Muscle layer of colon (tissue), 2 donors: ENCODE measurements around the gene RAET1E.
"Not testable (repeated sequence)": the region's sequence is repeated elsewhere in the genome, so short reads cannot be mapped to it uniquely, and the experiment has no call there.

ENCODE experiments used
- H3K27ac ChIP-seq: one replicate; pipeline ENCODE4 v1.7.0; 2013; ENCODE audit warnings: low read depth, mild to moderate bottlenecking, low read length, moderate library complexity
- H3K27me3 ChIP-seq, 2 donors: one replicate each; pipeline ENCODE4 v1.7.0; 2013; ENCODE audit warnings: low read length in 2 of 2, mild to moderate bottlenecking in 2 of 2; ENCODE audit not compliant: insufficient read depth in 2 of 2, control insufficient read depth in 1 of 2
- H3K36me3 ChIP-seq: one replicate; pipeline ENCODE4 v1.7.0; 2013; ENCODE audit warnings: mild to moderate bottlenecking, low read length; ENCODE audit not compliant: insufficient read depth
- H3K4me1 ChIP-seq: one replicate; pipeline ENCODE4 v1.7.0; 2013; ENCODE audit warnings: mild to moderate bottlenecking, low read length; ENCODE audit not compliant: insufficient read depth
- H3K4me3 ChIP-seq, 2 donors: one replicate each; pipeline ENCODE4 v1.7.0; 2013; ENCODE audit warnings: low read length in 2 of 2, low read depth in 1 of 2, mild to moderate bottlenecking in 1 of 2, moderate library complexity in 1 of 2
- H3K9ac ChIP-seq: one replicate; pipeline ENCODE4 v1.7.0; 2013; ENCODE audit warnings: low read length
- H3K9me3 ChIP-seq: one replicate; pipeline ENCODE4 v1.7.0; 2013; ENCODE audit warnings: mild to moderate bottlenecking, low read length
- donor health status: abdominal sarcoma.
- donor health status: Adenocarcinoma of cecum.

Gene RAET1E

GRCh38 chr6:149918151-149918905, 20.4 kb upstream of the RAET1E start:
- peaks cover 5% of the 10 kb centered on the region for H3K4me1 ChIP-seq

GRCh38 chr6:149917679-149918078, 19.8 kb upstream of the RAET1E start:
- Histone ChIP-seq H3K36me3 (no peaks in the 10 kb centered on the region), H3K4me3 (no peak overlapping the region), H3K27ac (no peak overlapping the region), H3K9ac (no peak overlapping the region), H3K27me3 (peaks cover 0 to 5% of the 10 kb centered on the region in 2 donors), H3K9me3 (no peaks in the 10 kb centered on the region), H3K4me1 (peaks cover 5% of the 10 kb centered on the region)

More at GRCh38 chr6:149918151-149918905, 20.4 kb upstream of the RAET1E start:
- Histone ChIP-seq H3K27me3 (peaks cover 0 to 8% of the 10 kb centered on the region in 2 donors), H3K9me3 (no peaks in the 10 kb centered on the region), H3K9ac (no peak overlapping the region), H3K4me3 (no peak overlapping the region), H3K27ac (no peak overlapping the region), H3K36me3 (no peaks in the 10 kb centered on the region)

DNA sequence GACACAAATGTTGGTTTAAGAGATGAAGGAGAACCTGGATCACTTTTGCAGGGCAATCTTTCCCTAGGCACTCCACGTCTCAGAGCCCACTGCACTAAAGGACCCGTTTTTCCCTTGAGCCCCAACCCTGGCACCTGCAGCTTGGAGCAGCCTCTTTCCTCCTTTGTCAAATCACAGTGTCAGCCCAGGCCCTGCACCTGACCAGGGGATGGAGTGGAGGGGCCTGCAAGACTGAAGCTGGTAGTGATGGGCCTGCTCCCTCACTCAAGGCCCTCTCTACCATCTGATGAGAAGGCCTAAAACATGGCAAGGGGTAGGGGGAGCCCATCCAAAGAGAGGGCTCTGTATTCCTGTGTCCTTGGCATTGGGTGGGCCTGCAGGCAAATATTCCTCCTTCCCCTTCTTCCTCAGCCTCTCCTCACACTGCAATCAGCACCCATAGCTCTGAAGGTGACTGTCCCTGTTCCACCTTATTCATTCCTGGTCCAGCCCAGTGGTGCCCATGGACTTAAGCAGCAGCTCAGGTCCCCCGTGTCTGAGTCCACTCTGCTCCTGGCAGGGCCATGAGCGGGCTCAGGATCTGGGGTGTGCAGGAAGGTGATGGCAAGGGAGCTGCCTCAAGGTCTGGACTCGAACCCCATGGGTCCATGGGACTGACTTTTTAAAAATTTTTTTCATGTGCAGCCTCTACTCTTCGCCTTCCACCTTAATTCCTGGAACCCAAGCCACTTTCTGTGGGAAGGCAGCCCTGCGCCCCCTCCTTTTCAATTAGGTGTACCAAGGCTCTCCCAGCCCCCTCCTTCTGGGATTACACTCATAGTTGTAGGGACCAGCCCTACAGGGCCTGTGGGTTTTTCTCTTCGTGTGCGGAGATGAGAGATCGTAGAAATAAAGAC, 18.3 kb upstream of the RAET1E start:
- Histone ChIP-seq H3K27me3 (no peaks in the 10 kb centered on the region), H3K27ac (no peak overlapping the region), H3K4me3 (no peak overlapping the region), H3K9ac (no peak overlapping the region), H3K9me3 (no peaks in the 10 kb centered on the region), H3K4me1 (no peaks in the 10 kb centered on the region), H3K36me3 (no peaks in the 10 kb centered on the region)

- Histone ChIP-seq H3K27me3 (no peaks in the 10 kb centered on the region), H3K36me3 (no peaks in the 10 kb centered on the region), H3K4me3 (no peak overlapping the region), H3K27ac (no peak overlapping the region), H3K9ac (no peak overlapping the region), H3K4me1 (no peaks in the 10 kb centered on the region), H3K9me3 (no peaks in the 10 kb centered on the region)
Measured at GRCh38 chr6:149913540-149914240, 15.8 kb upstream of the RAET1E start.

DNA sequence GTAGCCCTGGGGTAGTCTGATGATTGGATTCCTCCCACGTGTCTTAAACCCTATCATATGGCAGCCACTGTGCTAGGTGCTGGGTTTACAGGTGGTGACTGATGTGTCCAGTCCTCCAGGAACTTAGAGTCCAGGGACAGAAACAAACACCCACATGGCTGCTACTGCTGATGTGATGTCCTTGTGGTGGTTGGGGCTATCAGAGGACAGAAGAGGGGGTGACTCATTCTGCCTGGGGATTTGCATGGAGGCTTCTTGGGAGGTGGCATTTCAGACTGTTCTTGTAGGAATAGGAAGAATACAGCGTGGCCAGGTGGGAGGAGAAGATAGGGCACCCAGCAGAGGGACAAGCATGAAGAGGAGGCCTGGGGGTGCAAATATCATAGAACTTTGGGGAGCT, 15.2 kb upstream of the RAET1E start:
- Histone ChIP-seq H3K4me1 (no peaks in the 10 kb centered on the region), H3K27ac (no peak overlapping the region), H3K4me3 (no peak overlapping the region), H3K27me3 (no peaks in the 10 kb centered on the region), H3K9ac (no peak overlapping the region), H3K36me3 (no peaks in the 10 kb centered on the region), H3K9me3 (no peaks in the 10 kb centered on the region)

GRCh38 chr6:149912680-149913079, 14.8 kb upstream of the RAET1E start:
- H3K4me3 ChIP-seq, H3K9me3 ChIP-seq, H3K4me1 ChIP-seq, H3K36me3 ChIP-seq, H3K27ac ChIP-seq, H3K27me3 ChIP-seq, H3K9ac ChIP-seq: not testable (repeated sequence)

- no peaks in the 10 kb centered on the region for H3K36me3 ChIP-seq
- H3K27ac ChIP-seq = no peak overlapping the region
- no peak overlapping the region for H3K4me3 ChIP-seq
- no peak overlapping the region for H3K9ac ChIP-seq
- no peaks in the 10 kb centered on the region for H3K4me1 ChIP-seq
- no peaks in the 10 kb centered on the region for H3K9me3 ChIP-seq
- no peaks in the 10 kb centered on the region for H3K27me3 ChIP-seq
Measured at GRCh38 chr6:149910721-149911151, 12.8 kb upstream of the RAET1E start.

- no peaks in the 10 kb centered on the region for H3K36me3 ChIP-seq
- H3K4me1 ChIP-seq = no peaks in the 10 kb centered on the region
- no peaks in the 10 kb centered on the region for H3K9me3 ChIP-seq
- H3K27ac ChIP-seq = no peak overlapping the region
- H3K27me3 ChIP-seq = no peaks in the 10 kb centered on the region
- no peak overlapping the region for H3K4me3 ChIP-seq
- no peak overlapping the region for H3K9ac ChIP-seq
Measured at GRCh38 chr6:149909701-149910470, 12.0 kb upstream of the RAET1E start.

- not testable (repeated sequence) for H3K9ac ChIP-seq, H3K36me3 ChIP-seq, H3K9me3 ChIP-seq, H3K27me3 ChIP-seq, H3K27ac ChIP-seq, H3K4me1 ChIP-seq, H3K4me3 ChIP-seq
Measured at GRCh38 chr6:149908480-149908879, 10.6 kb upstream of the RAET1E start.

- H3K27ac ChIP-seq = no peak overlapping the region
- H3K9ac ChIP-seq = no peak overlapping the region
- H3K36me3 ChIP-seq = no peaks in the 10 kb centered on the region
- no peaks in the 10 kb centered on the region for H3K4me1 ChIP-seq
- H3K9me3 ChIP-seq = no peaks in the 10 kb centered on the region
- no peaks in the 10 kb centered on the region for H3K27me3 ChIP-seq
- no peak overlapping the region for H3K4me3 ChIP-seq
Measured at GRCh38 chr6:149907317-149907716, 9.4 kb upstream of the RAET1E start.

GRCh38 chr6:149906405-149906804, 8.5 kb upstream of the RAET1E start:
- Histone ChIP-seq H3K4me3 (no peak overlapping the region), H3K27ac (no peak overlapping the region), H3K36me3 (no peaks in the 10 kb centered on the region), H3K4me1 (no peaks in the 10 kb centered on the region), H3K9ac (no peak overlapping the region), H3K9me3 (no peaks in the 10 kb centered on the region), H3K27me3 (no peaks in the 10 kb centered on the region)
